Ishikawa (cell line): ENCODE results near the gene CDHR1.

Experiments
- CEBPB ChIP-seq: IDR thresholded peaks from 2 replicates; pipeline ENCODE4 v1.6.1; 2012
- CREB1 ChIP-seq: IDR thresholded peaks from 2 replicates; pipeline ENCODE4 v1.6.1; 2012; ENCODE audit warnings: low read depth
- EGR1 ChIP-seq: IDR thresholded peaks from 2 replicates; pipeline ENCODE4 v1.6.1; 2012
- EP300 ChIP-seq: IDR thresholded peaks from 2 replicates; pipeline ENCODE4 v1.6.1; 2012; ENCODE audit warnings: borderline replicate concordance
- MAX ChIP-seq: IDR thresholded peaks from 2 replicates; pipeline ENCODE4 v1.6.1; 2012
- NFIC ChIP-seq: IDR thresholded peaks from 2 replicates; pipeline ENCODE4 v1.6.1; 2012
- RAD21 ChIP-seq: IDR thresholded peaks from 2 replicates; pipeline ENCODE4 v1.6.1; 2012; ENCODE audit warnings: low read depth
- YY1 ChIP-seq: IDR thresholded peaks from 2 replicates; pipeline ENCODE4 v1.6.1; 2012; ENCODE audit warnings: low read depth

GRCh38 chr10:84184517-84184916 is 9.8 kb upstream of the CDHR1 start:
- TF ChIP-seq CREB1 (no peak), RAD21 (no peak), NFIC (no peak), CEBPB (no peak), MAX (no peak), EP300 (no peak), YY1 (no peak), EGR1 (no peak)
